Stimulated activated CD8-positive, alpha-beta memory T cell treated with anti-CD3 and anti-CD28 coated beads, Interleukin-12 subunit alpha, Interleukin-12 subunit beta, amount 100 ng/mL, for 4 hours (primary cell): ENCODE measurements around the gene PHACTR2.
"Not testable (repeated sequence)": the region's sequence is repeated elsewhere in the genome, so short reads cannot be mapped to it uniquely, and the experiment has no call there.

Source experiments
- DNase-seq: peaks from one replicate; pipeline ENCODE4 v3.0.0-alpha.2; 2020; ENCODE audit warnings: low read depth

PHACTR2 gene

GRCh38 chr6:143863771-143864170 is 186.0 kb downstream of the PHACTR2 start:
- no peak for DNase-seq

- no peak for DNase-seq
These were observed 186.5 kb downstream of the PHACTR2 start, which contains the start of gene ZC2HC1B for GRCh38 chr6:143864234-143864633. ZC2HC1B (plus strand) TSS chr6:143864474; CDS start chr6:143864540, 66 bp downstream.

GRCh38 chr6:143867236-143867635 is 189.5 kb downstream of the PHACTR2 start:
- DNase-seq = no peak

GRCh38 chr6:143868808-143869207 is 191.0 kb downstream of the PHACTR2 start:
- DNase-seq = not testable (repeated sequence)

- not testable (repeated sequence) for DNase-seq
These were observed 193.5 kb downstream of the PHACTR2 start for GRCh38 chr6:143871202-143871730.

- DNase-seq = no peak
These were observed 194.4 kb downstream of the PHACTR2 start for GRCh38 chr6:143872201-143872600.

GRCh38 chr6:143873600-143873999 is 195.8 kb downstream of the PHACTR2 start:
- not testable (repeated sequence) for DNase-seq

GRCh38 chr6:143874503-143874902 is 196.7 kb downstream of the PHACTR2 start:
- DNase-seq = not testable (repeated sequence)

GRCh38 chr6:143877584-143878271 is 200.0 kb downstream of the PHACTR2 start:
- no peak for DNase-seq

GRCh38 chr6:143878272-143878760 is 200.6 kb downstream of the PHACTR2 start:
- DNase-seq = no peak

GRCh38 chr6:143880412-143880811 is 202.6 kb downstream of the PHACTR2 start:
- no peak for DNase-seq
